Mammary epithelial cell (primary cell): ENCODE measurements around the gene TTC38.

Source experiments
- EZH2 ChIP-seq: IDR thresholded peaks from 2 replicates; pipeline ENCODE4 v1.6.1; 2012; ENCODE audit warnings: low read length, inconsistent platforms, borderline replicate concordance
- TF ChIP-seq, protein P1 (sequence below), 2 donors: IDR thresholded peaks in 1 of 2; conservative IDR thresholded peaks in 1 of 2; 2 replicates each; pipeline ENCODE4 v1.5.1; 2011 to 2012; ENCODE audit warnings: inconsistent platforms in 2 of 2, low read length in 2 of 2, mild to moderate bottlenecking in 2 of 2, control low read depth in 1 of 2, low read depth in 1 of 2; ENCODE audit not compliant: insufficient read depth in 1 of 2; ENCODE audit errors: extremely low read depth in 1 of 2

GRCh38 chr22:46330426-46330825 lies 62.6 kb downstream of the TTC38 start:
- TF ChIP-seq, protein P1, sequence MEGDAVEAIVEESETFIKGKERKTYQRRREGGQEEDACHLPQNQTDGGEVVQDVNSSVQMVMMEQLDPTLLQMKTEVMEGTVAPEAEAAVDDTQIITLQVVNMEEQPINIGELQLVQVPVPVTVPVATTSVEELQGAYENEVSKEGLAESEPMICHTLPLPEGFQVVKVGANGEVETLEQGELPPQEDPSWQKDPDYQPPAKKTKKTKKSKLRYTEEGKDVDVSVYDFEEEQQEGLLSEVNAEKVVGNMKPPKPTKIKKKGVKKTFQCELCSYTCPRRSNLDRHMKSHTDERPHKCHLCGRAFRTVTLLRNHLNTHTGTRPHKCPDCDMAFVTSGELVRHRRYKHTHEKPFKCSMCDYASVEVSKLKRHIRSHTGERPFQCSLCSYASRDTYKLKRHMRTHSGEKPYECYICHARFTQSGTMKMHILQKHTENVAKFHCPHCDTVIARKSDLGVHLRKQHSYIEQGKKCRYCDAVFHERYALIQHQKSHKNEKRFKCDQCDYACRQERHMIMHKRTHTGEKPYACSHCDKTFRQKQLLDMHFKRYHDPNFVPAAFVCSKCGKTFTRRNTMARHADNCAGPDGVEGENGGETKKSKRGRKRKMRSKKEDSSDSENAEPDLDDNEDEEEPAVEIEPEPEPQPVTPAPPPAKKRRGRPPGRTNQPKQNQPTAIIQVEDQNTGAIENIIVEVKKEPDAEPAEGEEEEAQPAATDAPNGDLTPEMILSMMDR (conservative IDR thresholded peaks at IDR 0.05 in 1 of 2, IDR thresholded peaks at IDR 0.05 in 1 of 2; ENCODE audit: extremely low read depth in 1 of 2, insufficient read depth in 1 of 2, low read depth in 1 of 2, low read length in 2 of 2) = no peak
- no peak for TF ChIP-seq EZH2
